Activated CD8-positive, alpha-beta memory T cell treated with anti-CD3 and anti-CD28 coated beads, Interleukin-2, amount 50 U/mL, for 1 hour (primary cell): ENCODE results near the gene ELAPOR1.
A peak's percentile ranks its signal among the peaks of the same experiment; 100 is the strongest.

Experiments used
- DNase-seq: peaks from one replicate; pipeline ENCODE4 v3.0.0-alpha.2; 2020; ENCODE audit errors: extremely low read depth

Gene ELAPOR1

DNA sequence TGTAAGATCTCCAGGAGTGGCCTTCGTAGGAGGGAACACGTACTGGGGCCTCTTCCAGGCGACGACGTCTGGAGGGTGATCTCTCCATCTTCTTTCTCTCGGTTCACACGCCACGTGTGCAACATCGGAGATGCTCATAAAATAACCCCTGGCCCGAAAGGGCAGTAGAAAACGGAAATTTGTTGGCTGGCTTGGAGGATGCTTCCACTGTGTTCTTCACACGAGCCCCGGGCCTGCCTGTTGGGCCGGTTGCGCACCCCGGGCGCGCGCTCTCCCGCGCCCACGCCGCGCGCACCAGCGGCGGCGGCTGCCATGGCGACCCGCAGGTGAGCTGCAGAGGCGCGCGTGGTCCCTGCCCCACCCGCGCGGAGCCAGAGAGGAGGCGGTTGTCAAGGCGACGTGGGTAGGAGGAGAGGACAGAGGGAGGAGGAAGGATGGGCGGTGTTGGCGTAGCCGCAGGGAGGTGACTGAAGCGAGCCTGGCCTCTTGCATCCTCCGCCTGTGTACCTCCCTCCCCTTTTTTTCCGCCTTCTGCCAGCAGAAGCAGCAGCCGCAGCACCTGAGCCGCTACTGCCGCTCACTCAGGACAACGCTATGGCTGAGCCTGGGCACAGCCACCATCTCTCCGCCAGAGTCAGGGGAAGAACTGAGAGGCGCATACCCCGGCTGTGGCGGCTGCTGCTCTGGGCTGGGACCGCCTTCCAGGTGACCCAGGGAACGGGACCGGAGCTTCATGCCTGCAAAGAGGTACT lies at the start of gene ELAPOR1:
TSS of gene ELAPOR1 (plus strand) at position 526 of the 752 bp plus-strand sequence. CDS start at position 595, 69 bp downstream.
- DNase-seq = peak; percentile 87

- DNase-seq = no peak
Observed at GRCh38 chr1:109065137-109065536, 48.8 kb upstream of the ELAPOR1 start.

- DNase-seq = no peak
Observed at GRCh38 chr1:109067883-109068282, 46.0 kb upstream of the ELAPOR1 start.

- DNase-seq = no peak
Observed at GRCh38 chr1:109069294-109069693, 44.6 kb upstream of the ELAPOR1 start.

- peak; percentile 59 for DNase-seq
Observed at GRCh38 chr1:109075531-109076490, 38.1 kb upstream of the ELAPOR1 start, which contains the start of gene TAF13. TAF13 (minus strand) TSS chr1:109076003; CDS start chr1:109075947, 56 bp downstream.

GRCh38 chr1:109078317-109078716 lies 35.6 kb upstream of the ELAPOR1 start:
- no peak for DNase-seq

DNA sequence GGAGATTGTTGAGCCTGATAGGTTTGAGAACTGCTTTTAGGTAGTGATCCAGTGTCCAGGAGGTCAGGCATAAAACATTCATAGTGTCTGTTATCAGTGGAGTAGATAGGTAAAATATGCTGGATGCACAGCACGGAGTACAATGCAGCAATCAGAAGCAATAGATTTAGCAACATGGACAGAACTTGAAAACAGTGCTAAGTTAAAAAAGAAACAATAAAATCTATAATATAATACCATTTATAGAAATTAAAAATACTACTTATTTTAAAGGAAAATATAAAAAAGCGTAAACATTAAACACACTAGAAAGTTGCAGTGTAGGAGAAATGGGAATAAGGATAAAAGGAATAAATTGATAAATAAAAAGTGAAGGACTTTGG lies 34.7 kb upstream of the ELAPOR1 start:
- DNase-seq = no peak

GRCh38 chr1:109080441-109081082 lies 33.4 kb upstream of the ELAPOR1 start:
- DNase-seq = no peak

DNA sequence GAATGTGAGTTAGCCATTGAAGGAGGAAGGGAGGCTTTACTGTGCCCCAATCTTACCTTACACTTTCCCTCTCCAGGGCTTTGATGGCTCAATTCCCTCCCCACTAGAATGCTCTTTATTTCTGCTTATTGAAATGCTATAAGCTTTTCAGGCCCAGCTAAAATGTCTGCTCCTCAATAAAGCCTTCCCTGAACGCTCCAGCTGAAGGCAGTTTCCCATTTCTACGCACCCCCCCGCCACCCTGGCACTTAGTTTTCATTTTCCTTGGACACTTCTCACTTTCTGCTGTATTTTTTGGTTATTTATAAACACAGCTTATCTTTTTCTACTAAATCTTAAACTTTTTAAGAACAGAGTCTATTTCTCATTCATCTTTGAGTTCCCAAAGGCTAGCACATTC lies 30.4 kb upstream of the ELAPOR1 start:
- no peak for DNase-seq

DNA sequence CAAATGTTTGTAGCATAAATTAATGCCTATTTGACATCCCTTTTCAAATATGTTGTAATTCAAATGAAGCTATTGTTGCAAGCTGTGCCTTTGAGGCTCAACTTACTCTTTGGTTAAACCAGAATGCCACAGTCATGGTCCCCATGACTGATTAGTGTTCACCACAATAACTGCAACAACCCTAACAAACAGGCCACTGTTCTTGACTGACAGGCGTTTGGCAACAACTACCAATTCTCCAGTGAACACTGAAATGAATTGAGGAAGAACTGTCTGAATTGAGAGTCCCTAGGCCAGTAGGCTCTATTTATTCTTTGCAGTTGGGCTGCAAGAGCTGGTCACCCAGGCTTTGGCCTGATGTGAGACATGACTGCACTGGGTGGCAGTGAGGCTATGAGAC lies 30.0 kb upstream of the ELAPOR1 start:
- DNase-seq = no peak

- DNase-seq = no peak
Observed at GRCh38 chr1:109084563-109085517, 29.1 kb upstream of the ELAPOR1 start.

DNA sequence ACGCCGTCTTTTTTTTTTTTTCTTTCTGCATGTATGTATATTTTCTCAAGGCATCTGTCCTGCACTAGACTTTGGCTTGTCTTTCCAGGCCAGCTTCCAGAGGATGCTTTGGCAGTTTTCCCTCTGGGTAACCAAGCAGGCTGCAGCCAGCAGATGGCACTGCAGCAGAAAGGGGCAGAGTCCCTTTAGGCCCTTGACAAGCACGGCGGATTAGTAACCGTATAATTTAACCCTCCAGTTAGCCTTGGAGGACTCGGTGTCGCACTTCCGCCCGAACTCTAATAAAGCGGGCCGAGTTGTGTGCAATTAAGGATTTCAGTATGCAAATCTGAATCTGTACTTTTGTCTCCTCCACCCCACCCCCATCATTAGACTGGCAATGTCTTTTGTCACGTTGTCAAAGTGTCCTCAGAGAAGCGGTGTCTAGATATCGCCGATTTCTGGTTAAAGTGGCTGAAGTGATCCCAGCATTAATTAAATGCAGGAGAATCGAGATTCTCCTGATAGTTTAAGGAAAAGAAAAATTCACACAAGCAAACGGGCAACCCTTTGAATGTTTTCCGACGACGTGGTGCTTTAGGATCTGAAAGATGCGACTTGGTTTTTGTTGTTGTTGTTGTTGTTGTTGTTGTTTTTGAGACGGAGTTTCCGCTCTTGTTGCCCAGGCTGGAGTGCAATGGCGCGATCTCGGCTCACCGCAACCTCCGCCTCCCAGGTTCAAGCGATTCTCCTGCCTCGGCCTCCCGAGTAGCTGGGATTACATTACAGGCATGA lies 24.5 kb upstream of the ELAPOR1 start:
- DNase-seq = no peak

- DNase-seq = peak; percentile 66
Observed at GRCh38 chr1:109090196-109091077, 23.5 kb upstream of the ELAPOR1 start, which contains the start of gene TMEM167B. TMEM167B (plus strand) TSS chr1:109090764; CDS start chr1:109090873, 109 bp downstream.

DNA sequence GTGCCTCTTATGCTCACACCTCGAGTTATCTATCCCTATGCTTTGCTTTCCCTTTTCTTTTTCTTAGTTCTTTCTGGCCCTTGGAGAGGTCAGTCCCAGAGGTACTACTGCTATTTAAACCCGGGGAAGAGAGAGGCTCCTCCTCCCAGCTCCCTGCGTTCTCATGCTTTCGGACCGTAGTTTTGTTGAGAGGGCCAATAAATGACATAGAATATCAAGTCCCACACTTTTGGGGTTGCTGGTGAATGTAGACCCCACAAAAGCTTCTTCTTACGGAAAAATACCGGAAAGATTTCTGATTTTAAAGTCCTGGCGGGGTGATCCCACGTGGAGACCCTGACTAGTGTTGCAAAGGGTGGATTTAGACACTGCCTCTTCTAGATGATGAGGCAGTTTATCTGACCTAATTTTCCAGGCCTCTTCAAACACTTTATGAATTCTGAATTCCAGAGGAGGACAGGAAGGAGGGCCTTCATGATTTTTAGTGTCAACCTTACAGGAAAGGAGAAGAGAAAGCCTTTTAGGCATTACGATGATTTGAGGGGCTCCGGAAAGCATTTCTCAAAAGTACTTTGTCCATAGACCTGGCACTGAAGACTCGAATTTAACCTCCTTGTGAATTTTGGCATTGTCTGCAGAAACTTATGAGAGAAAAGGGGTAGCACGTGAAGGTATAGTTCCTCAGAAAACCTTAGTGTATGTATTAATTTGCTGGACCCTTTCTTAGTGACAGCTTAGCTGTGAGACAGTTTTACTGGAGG lies 22.7 kb upstream of the ELAPOR1 start:
- DNase-seq = no peak

- DNase-seq = no peak
Observed at GRCh38 chr1:109091839-109092193, 22.1 kb upstream of the ELAPOR1 start.

DNA sequence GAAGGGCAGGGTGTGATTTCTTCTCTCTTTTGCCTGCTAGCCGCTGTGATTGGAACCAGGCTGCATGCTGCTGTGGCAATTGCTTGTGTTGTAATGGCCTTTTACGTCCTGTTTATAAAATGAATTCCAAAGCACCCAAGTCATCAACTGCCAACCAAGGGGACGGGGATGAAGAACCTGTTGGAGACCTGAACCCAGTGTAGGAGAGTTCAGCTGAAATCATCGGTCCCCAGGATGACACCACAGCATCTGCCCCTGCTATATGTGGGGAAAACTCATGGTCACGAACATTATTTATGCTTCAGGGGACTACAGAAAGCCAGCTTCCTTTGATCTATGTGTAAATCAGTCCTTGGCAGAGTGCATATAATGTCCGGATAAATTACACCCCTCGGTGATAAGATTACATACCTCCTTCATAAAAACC lies 19.5 kb upstream of the ELAPOR1 start:
- DNase-seq = no peak

DNA sequence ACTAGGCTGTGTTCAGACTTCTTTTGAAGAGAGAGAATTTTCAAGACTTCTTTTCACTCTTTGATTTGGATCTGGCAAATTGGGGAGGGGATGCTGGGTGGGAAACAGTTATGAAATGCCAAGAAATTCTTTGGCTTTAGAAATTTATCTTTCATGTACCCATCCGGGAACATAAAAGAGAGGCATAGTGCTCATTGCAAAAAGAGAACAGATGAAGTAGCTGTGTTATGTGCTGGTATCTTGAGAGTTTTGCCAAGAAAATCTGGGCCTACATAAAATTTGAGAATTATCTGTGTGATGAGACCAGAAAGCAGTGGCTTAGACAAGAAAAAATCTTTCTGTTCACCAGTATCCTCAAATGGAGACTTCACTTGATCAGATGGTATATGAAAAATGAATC lies 19.0 kb upstream of the ELAPOR1 start:
- DNase-seq = no peak

DNA sequence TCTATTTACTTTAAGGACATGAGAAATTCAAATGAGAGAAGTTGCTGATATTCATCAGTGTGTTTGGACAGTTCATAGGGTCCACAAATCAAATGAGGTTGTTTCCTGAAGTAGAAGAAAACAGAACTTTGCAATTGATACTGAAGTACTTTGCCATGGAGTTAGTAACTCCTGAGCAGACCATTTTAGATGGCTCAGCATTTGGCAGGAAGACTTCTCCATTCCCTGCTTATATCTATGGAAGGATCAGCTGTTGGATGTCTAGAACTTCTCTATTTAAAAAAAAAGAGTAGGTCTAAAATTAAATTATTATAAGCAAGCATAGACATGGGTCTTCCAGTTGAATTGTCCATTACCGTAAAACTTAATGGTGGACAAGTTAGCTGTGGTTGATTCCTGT lies 18.3 kb upstream of the ELAPOR1 start:
- no peak for DNase-seq
